GM18498 (cell line): Measurements from ENCODE around the gene ZBTB48.
A peak's percentile ranks its signal among the peaks of the same experiment; 100 is the strongest.

Experiments
- ATAC-seq: cut with Tn5 transposase; IDR thresholded peaks from one replicate; pipeline ENCODE4 v1.9.1; 2021; ENCODE audit warnings: mild to moderate bottlenecking, moderate library complexity; ENCODE audit not compliant: unreplicated experiment

Gene ZBTB48

DNA sequence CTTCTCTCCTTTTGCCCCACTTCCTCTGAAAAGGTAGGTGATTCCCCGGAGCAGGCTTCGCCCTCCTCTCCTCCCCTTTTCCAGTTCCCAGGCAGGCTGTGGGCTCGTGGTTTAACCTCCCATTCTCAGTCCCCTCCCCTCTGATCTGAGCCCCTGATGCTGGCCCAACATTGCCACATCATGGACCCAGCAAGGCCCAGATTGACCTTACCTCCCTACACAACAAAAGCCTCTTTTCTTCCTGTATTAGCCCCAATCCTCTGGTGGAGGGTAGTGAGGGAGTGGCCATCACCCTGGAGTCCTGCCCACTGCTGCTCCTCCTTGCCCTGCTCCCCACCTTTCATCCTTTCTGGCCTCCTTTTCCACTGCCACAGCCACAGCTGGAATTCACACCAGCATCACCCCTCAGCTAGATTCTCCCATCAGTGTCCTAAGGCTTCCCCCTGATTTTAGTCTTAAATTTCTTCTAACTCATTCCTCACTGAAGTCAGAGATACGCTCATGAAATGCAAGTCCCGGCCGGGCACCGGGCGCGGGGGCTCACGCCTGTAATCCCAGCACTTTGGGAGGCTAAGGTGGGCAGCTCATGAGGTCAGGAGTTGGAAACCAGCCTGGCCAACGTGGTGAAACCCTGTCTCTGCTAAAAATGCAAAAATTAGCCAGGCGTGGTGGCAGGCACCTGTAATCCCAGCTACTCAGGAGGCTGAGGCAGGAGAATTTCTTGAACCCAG, 7.0 kb upstream of the ZBTB48 start:
- no peak for ATAC-seq

DNA sequence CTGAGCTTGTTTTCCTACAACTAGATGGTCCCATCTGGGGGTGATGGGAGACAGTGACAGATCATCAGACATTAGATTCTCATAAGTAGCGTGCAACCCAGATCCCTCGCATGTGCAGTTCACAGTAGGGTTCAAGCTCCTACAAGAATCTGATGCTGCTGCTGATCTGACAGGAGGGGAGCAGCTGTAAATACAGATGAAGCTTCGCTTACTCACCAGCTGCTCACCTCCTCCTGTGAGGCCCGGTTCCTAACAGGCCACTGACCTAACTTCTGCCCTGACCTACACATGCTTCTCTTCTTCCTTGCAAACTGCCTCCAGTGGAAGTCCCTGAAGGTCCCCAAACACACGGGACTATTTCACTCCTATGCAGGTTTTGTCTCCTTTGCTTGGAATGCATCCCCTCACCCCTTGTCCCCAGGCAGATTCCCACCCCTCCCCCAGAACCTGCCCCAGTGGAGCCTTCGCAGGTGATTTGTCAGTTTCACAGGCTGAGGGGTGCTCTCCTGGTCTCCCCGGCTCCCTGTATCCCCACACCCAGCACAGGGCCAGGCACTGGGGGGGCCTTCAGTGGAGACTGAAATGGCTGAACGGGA, 5.7 kb upstream of the ZBTB48 start:
- ATAC-seq = no peak

DNA sequence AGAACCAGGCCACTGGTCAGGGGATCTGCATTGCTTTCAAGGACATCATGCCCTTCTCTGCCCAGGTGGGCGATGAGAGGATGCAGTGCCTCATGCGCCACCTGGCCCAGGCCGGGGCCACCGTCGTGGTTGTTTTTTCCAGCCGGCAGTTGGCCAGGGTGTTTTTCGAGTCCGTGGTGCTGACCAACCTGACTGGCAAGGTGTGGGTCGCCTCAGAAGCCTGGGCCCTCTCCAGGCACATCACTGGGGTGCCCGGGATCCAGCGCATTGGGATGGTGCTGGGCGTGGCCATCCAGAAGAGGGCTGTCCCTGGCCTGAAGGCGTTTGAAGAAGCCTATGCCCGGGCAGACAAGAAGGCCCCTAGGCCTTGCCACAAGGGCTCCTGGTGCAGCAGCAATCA, 5.0 kb upstream of the ZBTB48 start:
- ATAC-seq = no peak

DNA sequence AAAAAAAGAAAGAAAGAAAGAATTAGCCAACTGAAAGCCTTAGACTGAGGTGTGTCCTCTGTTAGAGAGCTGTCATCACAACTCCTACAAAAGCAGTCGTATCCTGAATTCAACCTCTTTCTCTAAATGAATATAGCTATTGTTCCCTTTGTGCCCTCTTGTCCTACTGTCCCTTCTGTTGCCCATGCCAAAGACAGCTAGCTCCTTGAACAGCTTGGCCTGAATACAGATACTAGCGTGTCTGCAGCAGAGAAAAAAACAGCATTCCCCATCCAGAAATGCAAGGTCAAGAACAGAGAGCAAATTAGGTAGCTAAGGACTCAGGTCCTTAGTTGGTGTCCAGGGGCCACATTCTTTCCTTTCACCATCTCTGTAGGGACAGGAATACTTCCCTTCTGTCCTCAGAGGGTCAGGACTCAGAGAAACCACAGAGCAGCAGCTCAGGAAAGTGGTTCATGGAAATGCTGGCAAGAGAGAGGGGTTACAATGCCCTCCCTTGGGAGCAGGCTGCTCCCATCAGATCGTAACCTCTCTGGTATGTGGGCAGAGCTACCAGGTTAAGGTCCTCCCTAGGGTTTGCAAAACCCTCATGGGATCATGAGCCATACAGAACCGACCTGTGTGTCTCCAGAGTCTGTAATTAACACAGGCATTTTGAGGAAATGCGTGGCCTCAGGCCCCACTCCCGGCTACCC, 1.8 kb upstream of the ZBTB48 start:
- ATAC-seq = no peak

DNA sequence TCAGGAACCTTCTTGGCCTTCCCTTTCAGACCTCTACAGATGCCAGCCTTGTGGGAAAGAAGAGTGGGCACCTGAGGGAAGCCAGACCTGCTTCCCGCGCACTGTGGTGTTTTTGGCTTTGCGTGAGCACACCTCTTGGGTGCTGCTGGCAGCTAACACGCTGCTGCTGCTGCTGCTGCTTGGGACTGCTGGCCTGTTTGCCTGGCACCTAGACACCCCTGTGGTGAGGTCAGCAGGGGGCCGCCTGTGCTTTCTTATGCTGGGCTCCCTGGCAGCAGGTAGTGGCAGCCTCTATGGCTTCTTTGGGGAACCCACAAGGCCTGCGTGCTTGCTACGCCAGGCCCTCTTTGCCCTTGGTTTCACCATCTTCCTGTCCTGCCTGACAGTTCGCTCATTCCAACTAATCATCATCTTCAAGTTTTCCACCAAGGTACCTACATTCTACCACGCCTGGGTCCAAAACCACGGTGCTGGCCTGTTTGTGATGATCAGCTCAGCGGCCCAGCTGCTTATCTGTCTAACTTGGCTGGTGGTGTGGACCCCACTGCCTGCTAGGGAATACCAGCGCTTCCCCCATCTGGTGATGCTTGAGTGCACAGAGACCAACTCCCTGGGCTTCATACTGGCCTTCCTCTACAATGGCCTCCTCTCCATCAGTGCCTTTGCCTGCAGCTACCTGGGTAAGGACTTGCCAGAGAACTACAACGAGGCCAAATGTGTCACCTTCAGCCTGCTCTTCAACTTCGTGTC, 995 bp upstream of the ZBTB48 start:
- ATAC-seq = no peak

DNA sequence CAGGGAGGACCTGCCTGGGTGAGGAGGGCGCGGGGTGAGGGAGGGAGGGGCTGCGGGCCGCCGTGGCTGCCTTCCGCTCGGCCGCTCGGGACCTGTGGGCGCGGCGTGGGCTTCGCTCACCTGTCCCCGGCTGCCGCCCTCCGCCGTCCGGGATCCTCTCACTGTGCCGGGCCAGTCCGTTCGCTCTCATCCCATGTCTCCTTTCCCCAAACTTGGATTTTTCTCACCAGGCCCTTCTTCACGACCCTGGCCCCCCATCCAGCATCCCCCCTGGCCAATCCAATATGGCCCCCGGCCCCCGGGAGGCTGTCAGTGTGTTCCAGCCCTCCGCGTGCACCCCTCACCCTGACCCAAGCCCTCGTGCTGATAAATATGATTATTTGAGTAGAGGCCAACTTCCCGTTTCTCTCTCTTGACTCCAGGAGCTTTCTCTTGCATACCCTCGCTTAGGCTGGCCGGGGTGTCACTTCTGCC, 362 bp downstream of the ZBTB48 start:
- peak; percentile 2 for ATAC-seq

DNA sequence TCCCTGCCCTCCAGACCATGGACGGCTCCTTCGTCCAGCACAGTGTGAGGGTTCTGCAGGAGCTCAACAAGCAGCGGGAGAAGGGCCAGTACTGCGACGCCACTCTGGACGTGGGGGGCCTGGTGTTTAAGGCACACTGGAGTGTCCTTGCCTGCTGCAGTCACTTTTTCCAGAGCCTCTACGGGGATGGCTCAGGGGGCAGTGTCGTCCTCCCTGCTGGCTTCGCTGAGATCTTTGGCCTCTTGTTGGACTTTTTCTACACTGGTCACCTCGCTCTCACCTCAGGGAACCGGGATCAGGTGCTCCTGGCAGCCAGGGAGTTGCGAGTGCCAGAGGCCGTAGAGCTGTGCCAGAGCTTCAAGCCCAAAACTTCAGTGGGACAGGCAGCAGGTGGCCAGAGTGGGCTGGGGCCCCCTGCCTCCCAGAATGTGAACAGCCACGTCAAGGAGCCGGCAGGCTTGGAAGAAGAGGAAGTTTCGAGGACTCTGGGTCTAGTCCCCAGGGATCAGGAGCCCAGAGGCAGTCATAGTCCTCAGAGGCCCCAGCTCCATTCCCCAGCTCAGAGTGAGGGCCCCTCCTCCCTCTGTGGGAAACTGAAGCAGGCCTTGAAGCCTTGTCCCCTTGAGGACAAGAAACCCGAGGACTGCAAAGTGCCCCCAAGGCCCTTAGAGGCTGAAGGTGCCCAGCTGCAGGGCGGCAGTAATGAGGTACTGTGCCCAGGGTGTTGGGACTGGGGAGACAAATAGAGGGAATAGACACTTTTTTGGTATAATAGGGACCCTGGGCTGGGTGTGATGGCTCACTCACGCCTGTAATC, 1.0 kb downstream of the ZBTB48 start:
- ATAC-seq = no peak

DNA sequence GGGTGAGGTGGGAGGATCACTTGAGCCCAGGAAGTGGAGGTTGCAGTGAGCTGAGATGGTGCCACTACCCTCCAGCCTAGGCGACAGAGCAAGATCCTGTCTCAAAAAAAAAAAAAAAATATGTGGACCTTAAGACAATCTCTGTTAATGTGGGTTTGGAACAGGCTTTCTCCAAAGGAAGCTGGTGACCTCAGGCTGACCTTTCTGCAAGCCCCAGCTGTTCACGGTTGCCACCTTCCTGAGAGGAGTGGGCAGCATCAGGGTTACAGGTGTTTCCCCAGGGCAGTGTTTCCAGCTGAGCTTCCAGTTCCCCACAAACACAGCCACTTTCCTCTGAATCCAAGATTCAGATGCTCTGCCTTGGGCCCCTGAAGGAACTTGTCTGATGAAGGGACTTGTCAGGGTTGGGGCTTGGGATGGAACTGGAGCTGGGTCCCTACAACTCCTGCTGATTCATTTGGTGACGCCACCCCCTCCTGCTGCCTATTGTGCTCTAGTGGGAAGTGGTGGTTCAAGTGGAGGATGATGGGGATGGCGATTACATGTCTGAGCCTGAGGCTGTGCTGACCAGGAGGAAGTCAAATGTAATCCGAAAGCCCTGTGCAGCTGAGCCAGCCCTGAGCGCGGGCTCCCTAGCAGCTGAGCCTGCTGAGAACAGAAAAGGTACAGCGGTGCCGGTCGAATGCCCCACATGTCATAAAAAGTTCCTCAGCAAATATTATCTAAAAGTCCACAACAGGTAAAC, 1.9 kb downstream of the ZBTB48 start:
- ATAC-seq = no peak

DNA sequence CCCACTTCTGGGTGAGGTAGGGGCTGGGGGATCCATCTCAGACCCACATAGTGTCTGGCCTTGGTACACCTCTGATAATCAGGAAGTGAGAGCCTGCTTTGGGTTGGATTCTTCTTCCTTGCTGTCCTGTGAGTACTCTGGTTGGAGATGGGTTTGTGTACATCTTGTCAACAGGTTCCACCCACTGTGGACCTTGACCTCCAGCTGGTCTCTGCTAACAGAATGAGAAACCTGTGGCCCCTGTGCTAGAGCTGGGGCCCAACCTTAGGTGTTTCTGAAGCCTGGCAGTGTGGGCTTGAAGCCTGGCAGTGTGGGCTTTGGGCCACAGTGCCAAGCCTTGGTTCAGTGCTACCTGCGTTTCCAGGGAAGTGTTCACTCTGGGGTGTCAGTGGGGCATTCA, 2.6 kb downstream of the ZBTB48 start:
- no peak for ATAC-seq

DNA sequence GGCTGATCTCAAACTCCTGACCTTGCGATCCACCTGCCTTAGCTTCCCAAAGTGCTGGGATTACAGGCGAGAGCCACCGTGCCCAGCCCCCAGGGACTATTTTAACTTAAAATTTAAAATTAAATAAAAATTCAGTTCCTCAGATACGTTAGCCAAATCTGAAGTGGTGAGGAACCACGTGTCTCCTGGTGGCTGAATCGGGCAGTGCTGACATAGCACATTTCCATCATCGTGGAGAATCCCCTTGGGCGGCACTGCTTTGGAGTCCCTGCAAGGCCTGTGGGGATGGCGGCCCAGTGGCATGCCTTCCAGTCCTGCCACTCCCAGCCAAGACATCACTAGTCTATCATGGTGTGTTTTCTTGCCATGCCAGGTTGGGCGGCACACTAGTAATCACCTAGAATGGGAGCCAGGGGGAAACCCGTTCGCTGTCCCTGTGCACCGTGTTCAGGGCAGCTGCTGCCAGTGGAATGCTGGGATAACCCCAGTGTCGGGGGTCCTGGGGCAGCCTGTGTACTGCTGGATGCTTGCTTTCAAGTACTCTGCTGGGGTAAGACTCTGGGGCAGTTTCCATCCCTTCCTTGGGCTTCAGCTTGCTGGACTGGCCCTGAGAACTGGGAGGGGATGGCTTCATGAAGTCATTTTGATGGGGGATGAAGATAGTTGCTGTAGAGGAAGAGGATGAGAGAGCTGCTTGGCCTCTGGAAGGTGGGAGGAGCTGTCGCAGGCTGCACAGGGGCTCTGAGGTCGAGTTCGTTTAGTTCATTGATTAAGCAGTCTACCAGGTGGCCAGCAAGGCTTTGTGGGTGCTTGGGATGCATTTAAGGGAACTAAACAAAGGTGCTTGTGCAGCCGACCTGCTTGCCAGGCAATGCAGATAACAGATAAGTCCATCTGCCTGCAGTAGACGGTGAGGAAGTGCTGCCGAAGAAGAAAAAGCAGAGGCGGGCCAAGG, 4.6 kb downstream of the ZBTB48 start:
- ATAC-seq = no peak

DNA sequence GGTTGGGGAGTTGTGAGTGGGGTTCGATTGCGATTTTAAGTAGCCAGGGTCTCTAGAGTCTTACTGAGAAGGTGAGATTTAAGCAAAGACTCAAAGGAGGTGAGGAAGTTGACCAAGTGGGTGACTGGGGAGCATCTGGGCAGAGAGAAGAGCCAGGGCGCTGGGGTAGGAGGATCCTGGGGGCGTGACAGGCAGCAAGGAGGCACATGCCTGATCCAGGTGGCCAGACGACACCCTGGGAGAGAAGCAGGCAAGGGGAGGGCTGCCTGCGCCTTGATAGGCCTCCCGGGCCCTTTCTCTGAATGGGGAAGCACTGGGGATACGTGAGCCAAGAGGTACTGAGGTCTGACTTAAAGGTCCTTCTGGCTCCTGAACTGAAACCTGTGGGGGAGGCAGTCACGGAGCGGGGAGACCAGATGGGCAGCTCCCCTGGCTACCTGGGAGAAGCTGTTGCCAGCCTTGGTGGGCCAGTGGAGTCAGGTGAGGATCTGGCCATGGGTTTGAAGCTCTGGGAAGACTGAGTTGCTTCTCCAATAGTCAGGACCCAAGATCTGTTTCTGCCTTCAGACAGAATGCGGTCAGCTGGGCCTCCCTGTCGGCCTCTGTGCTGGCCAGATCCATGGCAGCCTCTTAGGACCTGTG, 5.4 kb downstream of the ZBTB48 start:
- no peak for ATAC-seq

DNA sequence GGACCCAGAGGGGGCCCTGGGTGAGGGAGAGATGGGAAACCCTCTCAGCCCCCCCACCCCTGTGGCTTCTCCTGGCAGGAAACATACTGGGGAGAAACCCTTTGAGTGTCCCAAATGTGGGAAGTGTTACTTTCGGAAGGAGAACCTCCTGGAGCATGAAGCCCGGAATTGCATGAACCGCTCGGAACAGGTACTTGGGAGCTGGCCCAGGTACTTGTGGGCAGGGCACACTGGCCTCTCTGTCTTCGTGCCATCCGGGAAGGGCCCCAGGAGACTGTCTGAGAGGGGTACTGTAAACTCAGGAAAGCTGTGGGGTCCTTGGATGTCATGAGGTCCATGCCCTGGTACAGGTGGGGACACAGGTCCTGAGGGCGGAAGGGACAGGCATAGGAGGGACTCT, 6.0 kb downstream of the ZBTB48 start:
- ATAC-seq = no peak

DNA sequence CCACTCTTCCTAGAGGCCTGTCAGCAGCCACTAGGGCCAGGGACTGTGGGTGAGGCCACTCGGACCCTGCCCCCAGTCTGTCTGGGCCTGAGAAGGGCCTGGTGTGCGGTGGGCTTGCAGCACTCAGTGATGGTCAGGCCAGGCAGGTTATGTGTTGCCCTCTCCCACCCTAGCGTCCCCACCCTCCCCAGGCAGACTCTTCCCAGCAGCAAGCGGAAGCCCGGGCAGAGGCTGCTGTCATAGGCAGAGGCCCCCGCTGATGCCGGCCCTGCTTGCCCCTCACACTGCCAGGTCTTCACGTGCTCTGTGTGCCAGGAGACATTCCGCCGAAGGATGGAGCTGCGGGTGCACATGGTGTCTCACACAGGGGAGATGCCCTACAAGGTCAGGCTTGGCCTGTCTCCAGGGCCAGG, 6.6 kb downstream of the ZBTB48 start:
- ATAC-seq = no peak

DNA sequence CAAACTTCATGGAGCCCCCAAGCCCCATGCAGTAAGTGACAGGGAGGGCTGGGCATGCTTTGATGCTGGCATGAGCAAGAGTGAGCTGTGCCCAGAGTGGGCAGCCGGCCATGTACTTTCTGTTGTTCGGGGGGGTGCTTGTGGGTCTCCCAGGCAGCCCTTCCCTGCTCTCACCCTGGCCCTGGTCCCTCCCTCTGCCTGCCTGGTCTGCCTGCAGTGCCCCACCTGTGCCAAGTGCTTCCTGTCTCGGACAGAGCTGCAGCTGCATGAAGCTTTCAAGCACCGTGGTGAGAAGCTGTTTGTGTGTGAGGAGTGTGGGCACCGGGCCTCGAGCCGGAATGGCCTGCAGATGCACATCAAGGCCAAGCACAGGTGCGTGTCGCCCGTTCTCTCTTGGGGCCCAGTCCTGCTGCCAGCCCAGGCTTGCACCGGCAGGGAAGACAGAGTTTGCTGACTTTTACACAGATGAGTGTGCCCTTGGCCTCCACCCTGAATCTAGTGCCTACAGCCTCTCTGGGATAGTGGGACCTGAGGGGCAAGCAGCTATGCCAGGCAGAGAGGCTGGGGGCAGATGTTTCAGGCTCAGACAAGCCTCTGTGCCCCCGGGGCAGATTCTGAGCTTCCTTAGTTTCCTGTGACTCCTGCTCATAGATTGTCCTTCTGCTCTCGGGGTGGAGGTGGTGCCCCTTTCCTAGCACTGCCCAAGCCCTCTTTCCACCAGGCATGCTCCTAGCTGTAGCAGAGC, 7.6 kb downstream of the ZBTB48 start:
- ATAC-seq = no peak

DNA sequence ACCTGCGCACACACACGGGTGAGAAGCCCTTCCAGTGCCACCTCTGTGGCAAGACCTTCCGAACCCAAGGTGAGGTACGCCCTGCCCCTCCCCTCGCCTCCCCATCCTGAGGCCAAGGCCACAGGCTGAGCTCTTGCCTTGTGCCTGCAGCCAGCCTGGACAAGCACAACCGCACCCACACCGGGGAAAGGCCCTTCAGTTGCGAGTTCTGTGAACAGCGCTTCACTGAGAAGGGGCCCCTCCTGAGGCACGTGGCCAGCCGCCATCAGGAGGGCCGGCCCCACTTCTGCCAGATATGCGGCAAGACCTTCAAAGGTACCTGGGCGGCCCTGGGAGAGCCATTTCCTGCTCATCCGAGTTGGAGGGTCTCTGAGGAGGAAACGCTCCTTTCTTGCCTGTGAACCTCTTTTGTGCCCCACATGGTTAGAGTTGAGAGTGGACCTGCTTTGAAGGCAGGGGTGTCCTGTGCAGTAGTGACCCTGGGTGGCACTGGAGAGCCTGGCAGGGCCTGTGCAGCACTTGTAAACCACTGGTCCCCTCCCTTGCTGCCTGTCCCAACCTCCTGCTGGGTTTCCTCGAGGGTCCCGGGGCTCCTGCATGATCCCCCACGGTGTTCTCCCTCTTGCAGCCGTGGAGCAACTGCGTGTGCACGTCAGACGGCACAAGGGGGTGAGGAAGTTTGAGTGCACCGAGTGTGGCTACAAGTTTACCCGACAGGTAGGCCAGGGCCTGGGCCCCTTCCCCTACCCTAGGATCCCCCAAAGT, 8.5 kb downstream of the ZBTB48 start:
- ATAC-seq = no peak

DNA sequence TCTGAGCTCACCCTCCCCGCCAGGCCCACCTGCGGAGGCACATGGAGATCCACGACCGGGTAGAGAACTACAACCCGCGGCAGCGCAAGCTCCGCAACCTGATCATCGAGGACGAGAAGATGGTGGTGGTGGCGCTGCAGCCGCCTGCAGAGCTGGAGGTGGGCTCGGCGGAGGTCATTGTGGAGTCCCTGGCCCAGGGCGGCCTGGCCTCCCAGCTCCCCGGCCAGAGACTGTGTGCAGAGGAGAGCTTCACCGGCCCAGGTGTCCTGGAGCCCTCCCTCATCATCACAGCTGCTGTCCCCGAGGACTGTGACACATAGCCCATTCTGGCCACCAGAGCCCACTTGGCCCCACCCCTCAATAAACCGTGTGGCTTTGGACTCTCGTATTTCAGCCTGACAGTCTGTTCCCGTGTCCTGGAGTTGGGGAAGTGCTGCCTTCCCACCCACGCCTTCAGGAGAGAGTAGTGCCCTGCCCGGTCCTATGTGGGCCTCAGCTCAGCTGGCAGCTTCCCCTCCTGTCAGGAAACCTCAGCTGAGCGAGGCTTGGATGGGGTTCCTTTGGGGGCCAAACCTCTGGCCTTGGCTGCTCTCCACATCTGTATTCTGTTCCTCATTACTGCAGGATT, 9.2 kb downstream of the ZBTB48 start:
- ATAC-seq = no peak
